Esophagus mucosa (tissue), 1 donor: Measurements from ENCODE around the gene C10orf105. TPM values are rescaled to one million over a fixed set of nuclear protein-coding genes. Genes with fewer than 3 reads are reported as not detected.

Experiments used
- ATAC-seq: fragments of 200-7000 bp; cut with Tn5 transposase; one replicate; pipeline ENCODE4 v1.9.1; 2020
- total RNA-seq: library from RNA; stranded (reverse); gene quantifications from one replicate; pipeline ENCODE4 v1.2.4, GENCODE V29; 2023
- donor health status: DM: yes; HTN: yes; CAD: no.

C10orf105 gene
- total RNA-seq, 1 donor from 2014 or later = not detected

GRCh38 chr10:71737001-71737833, 17.6 kb upstream of the C10orf105 start:
- ATAC-seq = peak; percentile 58

- ATAC-seq = no peak
Observed at GRCh38 chr10:71736570-71736952, 17.0 kb upstream of the C10orf105 start.

DNA sequence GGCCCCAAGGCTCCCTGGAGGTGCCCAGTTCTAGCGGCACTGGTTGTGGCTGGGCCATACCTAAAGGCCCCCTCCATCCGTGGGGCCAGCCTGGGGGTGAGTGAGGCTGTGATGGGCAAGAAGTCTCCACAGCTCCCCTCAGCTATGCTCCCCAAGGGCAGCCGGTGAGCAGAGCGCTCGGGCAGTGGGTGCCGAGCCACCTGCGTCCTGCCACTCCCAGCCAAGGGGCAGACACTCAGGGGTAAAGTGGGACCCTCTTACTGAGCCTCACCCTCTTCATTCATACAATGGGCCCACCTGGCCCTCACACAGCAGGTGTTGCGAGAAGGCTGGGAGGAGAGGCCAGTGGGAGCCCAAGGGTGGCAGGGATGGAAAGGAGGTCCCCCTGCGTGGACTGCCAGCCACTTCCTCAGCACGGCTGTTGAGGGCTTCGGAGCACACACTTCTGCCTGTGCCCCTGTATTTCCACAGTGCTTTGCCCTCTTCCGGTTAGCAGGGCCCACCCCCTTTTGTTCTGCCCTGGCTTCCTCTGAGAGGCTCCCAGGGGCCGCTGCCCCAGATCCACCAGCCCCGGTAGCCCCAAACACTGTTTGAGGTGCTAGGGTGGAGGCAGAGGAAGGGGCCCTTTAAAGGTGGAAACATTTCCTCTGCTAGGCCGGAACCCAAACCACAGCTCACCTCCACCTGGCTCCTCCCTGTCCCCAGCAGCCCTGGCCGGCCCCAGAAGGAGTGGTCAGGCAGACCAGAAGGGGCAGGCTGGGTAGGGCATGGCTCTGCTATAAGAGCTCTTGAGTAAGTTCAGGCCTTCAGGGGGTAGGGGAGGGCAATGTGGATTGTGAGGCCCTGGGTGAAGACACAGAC, 16.4 kb upstream of the C10orf105 start:
- ATAC-seq = peak; percentile 55

DNA sequence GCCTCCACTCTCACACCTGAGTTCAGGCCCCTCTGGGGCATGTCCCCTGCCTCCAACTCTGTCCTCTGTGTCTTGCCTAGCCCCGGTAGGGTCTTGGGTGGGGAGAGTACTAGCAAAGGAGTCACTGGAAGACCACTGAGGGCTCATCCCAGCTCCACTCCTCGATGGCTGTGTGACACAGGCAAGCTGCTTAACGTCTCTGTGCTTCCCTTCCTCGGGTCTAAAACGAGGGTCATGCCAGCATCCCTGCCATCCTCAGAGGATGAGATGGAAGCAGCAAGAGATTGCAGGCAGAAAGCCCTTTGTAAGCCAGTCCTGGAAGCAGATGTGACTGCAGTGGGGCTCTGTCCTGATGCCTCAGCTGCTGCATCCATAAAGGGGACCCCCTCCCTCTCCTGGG, 15.2 kb upstream of the C10orf105 start:
- no peak for ATAC-seq

- ATAC-seq = no peak
Observed at GRCh38 chr10:71731791-71732190, 12.2 kb upstream of the C10orf105 start.

GRCh38 chr10:71729161-71729636, 9.6 kb upstream of the C10orf105 start:
- ATAC-seq = peak; percentile 76

GRCh38 chr10:71727738-71728737, 8.5 kb upstream of the C10orf105 start:
- peak; percentile 67 for ATAC-seq

- peak; percentile 52 for ATAC-seq
Observed at GRCh38 chr10:71727105-71727737, 7.6 kb upstream of the C10orf105 start.

DNA sequence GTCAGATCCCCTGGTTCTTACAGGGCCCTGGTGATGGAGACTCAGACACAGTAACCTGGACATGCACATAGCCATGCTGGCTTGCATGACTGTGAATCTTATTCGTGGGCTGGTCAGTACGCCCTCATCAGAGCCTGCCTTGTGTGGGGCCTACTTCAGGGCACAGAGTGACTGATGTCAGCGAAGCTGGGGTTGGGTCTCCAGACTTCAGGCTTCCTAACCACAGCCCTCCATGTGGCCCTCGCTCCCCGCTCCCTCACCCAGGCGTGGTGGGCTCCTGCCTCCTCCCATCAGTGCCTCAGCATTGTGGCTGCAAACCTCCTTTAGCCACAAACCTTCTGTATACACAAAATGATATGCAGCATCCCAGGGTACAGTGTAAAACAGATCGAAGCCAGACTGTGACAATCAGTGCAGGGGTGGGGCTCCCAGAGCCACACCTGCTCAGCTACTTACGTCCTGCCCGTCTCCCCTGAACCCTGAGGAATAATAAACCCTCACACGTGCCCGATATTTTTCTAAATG, 7.1 kb upstream of the C10orf105 start:
- peak; percentile 10 for ATAC-seq

- no peak for ATAC-seq
Observed at GRCh38 chr10:71725998-71726579, 6.5 kb upstream of the C10orf105 start.

DNA sequence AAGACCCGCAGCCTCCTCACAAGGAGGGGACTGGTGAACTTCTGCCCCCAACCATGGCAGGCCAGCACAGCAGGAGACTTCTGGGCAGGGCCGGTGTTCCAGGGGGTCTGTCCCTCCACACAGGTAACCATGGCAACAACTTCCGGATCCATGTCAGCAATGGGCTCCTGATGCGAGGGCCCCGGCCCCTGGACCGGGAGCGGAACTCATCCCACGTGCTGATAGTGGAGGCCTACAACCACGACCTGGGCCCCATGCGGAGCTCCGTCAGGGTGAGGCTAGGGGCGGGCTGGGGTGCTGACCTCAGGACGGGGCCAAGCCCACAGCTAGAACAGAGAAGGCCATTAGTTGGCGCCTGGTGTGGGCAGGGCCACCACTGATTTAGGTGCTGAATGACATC, 5.7 kb upstream of the C10orf105 start:
- no peak for ATAC-seq

DNA sequence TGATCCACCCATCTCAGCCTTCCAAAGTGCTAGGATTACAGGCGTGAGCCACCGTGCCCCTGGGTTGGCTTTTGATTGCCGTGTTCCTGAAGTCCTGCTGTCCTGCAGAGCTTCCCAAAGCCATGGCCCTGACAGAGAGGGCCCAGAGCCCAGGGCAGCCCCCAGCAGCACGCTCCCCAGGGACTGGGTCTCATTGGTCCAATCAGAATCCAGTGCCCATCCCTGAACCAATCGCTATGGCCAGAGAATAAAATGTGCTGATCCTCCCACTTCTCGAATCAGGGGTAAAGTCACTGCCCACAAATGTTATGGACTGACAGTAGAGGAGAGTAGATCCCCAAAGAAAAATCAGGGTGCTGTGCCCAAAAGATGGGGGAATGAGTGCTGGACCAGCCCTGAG, 5.0 kb upstream of the C10orf105 start:
- no peak for ATAC-seq

DNA sequence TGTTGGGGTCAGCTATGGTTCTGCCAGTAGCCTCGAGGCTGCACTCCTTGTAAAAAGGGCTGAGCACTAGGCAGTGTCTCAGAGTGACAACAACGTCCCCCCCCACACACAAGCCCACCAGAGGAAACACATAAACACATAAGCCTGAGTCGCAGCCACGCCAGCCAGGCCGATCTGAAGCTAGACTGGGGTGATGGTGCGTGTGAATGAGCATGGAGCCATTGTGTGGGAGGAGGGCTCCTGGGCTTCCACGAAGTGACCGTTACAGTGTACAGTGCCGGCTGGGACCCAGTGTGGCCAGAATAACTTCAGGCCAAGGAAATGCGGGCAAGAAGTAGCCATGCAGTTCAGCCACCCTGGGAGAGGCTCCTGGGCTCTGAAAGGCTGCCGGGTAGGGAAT, 3.7 kb upstream of the C10orf105 start:
- ATAC-seq = no peak

DNA sequence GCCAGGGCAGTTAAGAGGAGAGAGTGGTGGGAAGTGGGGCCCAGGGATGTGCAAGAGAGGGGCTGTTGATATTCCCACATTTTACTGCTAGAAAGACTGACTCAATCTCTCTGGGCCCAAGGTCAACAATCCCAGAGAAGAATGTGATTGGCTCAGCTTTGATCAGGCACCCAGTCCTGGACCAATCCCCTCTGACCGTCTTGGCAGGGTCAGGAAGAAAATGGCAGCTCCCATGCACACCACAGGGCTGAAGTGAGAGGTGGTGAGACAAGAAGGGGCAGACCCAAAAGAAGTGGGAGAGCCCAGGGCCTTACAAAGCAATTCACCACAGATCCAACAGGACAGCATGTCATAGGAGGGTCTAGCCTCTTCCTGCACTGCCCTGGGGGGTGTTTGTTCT, 3.3 kb upstream of the C10orf105 start:
- ATAC-seq = no peak

GRCh38 chr10:71721313-71721712, 1.7 kb upstream of the C10orf105 start:
- ATAC-seq = no peak

DNA sequence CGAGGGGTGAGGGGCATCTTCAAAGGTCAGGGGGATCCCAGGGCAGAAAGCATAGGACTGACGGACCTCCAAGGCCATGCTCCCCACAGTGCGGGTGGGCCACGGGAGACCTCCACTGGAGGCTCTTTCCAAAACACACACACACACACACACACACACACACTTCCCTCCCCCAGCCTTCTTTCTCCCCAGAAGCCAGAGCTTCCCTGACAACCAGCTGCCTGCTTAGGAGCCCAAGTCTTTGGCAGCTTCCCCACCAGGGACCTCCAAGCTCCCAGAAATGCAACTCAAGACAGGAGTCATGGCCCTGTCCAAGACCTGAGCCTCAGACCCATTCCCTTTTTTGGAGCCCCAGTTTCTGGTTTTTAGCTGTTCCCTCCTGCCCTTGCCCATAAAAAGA, 710 bp upstream of the C10orf105 start:
- ATAC-seq = no peak

GRCh38 chr10:71719042-71719441, 536 bp downstream of the C10orf105 start:
- ATAC-seq = no peak

DNA sequence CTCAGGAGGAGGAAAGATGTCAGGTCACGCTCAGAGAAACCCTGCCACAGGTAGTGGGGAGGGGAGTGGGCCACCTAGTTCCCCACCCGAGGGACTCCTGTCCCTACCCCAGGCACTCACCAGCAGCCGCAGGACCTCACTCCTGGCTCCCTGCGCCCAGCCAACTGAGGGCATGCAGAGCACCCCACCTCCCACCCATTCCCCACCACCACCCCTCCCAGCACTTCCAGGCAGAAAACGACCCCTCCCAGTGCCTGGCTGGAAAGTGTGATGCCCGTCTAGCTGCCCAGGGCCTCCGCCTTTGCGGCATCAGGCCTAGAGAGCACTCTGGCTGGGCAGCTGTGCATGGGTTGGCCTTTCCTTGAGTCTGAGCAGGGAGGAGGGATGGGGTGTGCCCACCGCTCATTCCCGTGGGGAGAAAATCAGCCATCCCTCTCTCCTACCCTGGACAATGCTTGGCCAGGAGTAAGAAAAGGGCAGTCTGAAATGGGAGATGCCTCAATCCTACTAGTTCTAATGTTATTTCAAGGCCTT, 1.3 kb downstream of the C10orf105 start:
- ATAC-seq = no peak

DNA sequence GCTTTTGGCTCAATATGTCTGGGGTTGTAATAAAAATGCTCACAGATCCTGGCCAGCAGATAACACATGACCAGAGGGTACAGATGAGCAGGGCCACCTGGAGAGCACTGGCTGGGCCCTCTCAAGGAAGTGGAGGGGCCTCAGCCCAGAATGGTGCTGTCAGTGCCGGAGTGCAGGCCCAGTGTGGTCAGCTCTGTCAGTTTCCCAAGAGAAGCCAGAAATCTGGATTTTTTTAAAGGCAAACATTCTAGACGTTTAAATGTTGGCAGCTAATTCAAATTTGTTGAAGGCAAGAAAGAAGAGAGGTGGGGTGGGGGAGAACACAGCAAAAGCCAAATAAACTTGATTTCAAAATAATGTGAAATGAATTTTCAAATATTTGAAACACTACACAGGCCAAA, 2.0 kb downstream of the C10orf105 start:
- ATAC-seq = no peak

DNA sequence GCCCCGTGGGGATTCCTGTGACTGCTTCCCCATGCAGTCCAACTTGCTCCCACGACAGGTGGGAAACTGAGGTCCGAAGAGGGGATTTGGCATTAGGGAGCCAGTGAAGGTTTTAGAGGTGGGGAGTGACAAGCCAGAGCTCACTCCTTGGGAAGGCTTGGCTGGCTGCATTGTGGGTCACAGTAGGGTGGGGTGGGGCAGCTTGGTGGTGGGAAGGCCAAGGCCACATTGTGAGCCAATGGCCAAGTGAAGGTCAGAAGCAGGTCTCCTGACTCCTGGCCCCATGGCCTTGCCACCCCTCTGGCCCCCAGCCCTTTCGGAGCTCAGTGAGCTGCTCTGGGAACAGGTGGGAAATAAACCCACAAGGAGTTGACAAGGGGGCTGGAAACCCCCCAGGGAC, 2.5 kb downstream of the C10orf105 start:
- ATAC-seq = no peak

GRCh38 chr10:71716426-71716825, 3.2 kb downstream of the C10orf105 start:
- ATAC-seq = no peak
